GOT3 (cell line): ENCODE data around the gene DALRD3.
A peak's percentile ranks its signal among the peaks of the same experiment; 100 is the strongest.

Source experiments
- DNase-seq: peaks from one replicate; lab custom pipeline; 2025; ENCODE audit warnings: mixed read lengths; lab: John Stamatoyannopoulos, UW

The DALRD3 gene

DNA sequence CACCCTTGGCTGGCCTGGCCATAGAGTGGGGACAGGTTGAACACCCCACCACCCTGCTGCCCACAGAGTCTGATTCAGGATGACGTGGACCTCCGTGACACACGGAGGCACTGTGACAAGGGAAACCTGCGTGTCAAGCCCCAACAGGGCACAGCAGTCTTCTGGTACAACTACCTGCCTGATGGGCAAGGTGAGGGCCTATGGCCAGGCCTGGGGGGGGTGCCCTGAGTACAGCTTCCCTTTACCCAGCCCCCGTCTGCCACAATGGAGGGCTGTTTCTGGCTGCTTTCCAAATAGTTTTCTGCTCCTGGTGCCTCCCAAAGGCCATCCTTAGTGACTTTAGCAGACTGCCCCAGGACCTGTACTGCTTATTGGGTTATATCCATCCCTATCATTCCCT is 12.4 kb downstream of the DALRD3 start:
- DNase-seq, result no peak

DNA sequence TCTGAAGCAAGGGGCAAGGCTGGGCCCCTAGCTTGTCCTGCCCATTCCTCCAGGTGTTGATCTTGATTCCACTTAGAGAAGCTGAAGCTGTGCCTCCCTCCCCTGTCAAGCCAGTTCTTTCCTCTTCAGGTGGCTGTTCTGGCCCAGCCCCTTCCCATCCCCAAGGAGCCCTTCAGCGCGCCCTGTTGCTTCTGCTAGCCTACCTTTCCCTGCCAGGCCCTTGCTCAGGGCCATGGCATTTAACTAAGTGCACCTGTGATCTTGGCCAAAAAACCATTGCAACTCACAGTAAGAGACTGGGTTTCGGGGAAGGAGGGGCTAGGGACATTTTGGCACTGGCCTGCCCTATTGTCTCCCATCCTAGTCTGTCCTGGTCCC is 13.1 kb downstream of the DALRD3 start:
- DNase-seq, result no peak

DNA sequence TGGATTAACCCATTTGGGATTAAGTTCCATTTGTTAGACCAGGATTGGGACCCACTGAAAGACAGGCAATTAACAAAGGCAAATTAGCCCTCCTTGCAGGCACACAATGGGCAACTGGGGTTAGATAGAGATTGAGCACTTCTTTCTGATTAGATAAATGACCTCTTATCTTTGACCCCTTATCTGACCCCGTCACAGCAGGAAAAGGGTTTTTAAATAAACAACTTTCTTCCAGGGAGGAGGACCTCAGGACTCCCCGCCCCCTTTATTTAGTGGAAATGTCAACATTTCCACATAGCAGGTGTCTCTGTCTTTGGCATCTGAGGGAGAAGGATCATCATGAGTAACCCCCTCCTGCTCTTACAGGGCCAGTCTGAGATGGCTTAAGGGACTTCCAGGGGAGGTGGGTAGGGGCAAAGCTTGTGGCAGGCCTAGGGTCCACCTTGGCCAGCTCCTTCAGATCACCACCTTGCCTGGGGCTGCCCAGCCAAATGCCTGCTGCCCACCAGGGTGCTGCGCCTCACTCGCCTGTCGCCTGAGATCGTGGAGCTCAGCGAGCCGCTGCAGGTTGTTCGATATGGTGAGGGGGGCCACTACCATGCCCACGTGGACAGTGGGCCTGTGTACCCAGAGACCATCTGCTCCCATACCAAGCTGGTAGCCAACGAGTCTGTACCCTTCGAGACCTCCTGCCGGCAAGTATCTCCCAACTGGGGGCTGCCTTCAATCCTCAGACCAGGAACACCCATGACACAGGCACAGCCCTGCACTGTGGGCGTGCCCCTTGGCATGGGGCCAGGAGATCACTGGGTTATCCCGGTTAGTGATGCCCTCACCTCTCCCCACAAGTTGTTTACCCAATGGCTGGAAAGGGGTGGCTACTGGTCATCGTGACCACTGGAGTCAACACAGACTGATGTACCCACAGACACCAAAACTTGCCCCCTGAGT is 13.8 kb downstream of the DALRD3 start:
- DNase-seq, result no peak

DNA sequence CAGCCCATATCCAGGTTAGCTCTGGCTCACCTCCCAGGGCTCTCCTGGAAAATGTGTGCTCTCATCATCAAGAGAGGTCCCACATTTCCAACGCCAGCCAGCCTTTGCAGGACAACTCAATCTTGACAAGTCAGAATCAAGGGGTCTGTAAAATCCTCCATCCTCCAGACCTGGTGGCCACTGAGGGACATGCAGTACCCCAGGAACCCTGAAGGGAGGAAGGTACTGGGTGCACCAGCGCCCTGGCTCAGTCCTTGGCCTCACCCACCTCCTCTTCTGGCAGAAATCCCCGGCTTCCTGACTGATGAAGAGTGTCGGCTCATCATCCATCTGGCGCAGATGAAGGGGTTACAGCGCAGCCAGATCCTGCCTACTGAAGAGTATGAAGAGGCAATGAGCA is 17.2 kb downstream of the DALRD3 start:
- no peak for DNase-seq

DNA sequence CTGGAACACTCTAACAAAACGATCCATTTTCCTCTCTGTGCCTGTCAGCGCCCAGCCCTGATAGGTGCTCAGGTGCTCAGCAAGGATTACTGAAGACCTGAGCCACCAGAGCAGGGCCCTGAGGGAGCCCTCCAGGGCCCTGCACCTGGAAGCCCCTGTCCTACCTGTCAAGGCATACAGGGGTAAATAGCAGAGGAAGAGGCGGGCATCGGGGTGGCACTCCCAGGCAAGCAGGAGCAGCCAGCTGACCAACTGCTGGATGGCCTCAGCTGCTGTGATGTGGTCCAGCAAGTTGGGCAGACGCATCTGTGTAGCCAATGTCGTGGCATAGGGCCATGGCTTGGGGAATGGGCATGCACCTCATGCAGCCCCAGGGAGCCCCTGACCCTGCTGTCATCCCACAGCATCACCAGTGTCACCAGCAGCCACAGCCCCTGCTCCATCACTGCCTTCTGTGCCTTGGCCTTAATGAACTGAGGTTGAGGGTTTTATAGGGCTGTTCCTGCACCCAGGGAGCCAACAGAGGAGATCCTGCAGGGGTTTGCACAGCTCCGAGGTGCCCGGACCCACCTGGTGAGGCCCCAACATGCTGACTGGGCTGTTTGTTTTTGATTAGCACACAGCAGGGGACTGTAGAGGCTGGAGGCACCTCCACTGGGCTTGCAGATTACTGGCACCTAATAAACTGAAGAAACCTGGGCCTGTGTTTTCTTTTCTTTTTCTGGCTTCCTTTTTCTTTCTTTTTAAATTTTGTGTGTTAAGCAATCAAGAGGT is 19.1 kb downstream of the DALRD3 start:
- no peak for DNase-seq

DNA sequence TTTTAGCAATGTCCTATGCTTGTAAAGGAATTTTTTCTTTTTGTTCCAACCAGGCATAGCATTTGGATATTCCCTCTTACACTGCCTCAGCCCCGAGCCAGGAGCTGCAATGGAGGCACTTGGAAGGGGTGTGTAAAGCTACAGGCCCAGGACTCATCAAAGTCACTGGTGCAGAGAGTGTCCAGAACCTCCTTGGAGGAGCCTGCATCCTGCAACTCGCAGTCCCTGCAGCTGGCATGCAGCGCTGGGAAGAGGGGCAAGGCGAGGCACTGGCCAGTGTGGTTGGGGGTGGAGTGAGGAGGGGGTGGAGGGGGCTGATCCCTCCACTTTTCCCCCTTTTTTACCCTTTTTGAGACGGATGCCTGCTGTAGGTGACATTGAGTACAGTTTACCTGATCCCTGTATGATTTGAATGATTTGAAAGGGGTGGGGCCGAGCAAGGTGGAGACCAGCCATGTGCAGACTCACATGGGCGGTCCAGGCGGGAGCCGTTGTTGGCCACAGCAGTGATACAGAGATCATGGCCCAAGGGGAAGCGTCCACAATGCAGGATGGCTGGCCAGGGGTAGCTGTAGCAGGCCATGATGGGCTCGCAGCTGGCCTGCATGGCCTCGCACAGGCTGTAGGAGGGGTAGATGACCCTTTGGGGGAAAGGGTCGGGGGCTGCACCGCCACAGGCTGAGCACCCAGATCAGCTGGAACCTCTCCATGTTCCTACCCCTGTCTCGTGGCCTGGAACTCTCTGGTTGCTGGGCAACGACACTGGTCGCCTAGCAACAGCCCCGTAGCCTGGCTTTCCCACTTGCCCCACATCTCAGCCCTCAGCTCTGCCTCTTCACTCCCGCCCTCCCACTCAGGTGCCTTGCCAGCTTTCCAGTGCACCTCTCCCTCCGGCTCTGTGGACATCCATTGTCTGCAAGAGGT is 20.4 kb downstream of the DALRD3 start:
- no peak for DNase-seq

DNA sequence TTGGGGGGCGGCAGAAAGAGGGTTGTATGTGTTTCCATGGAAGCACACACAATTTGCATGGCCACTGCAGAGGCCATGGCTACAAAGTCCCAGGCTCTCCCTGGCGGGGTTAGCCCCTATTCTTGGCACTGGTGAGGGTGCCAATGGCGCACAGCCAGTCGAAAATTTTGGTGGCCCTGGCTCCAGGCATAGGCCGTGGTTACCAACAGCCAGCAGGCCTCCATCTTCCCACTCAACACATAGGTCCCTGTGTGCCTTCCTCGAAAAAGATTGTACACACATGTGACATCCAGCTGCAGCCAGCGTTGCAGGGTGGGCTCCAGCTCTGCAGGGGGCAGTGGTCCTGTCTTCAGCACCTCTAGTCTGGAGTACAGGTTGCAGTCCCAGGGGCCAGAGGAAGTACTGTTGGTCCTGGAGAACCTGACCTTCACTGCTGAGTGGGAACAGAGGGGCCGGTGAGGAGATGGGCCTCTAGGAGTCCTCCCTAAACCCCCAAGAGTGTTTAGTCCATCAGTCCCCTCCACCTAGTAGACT is 21.2 kb downstream of the DALRD3 start:
- no peak for DNase-seq

DNA sequence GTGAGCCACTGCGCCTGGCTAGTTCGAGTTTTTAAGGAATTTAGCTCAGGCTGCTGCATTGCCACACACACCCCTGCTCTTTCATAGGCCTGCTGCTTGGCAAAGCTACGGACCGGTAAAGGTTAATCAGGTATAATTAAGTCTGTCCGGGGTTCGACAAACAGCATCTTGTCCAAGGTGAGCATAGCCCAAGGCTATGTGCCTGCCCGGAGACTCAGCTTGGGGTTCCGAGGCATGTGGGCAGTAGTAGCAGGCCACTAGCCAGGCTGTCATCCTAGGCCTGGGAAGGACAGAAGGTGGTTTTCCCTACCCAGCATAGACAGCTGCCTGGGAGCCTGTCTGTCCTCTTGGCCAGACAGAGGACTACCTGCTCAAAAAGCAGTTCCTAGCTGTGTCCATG is 21.7 kb downstream of the DALRD3 start:
- no peak for DNase-seq

DNA sequence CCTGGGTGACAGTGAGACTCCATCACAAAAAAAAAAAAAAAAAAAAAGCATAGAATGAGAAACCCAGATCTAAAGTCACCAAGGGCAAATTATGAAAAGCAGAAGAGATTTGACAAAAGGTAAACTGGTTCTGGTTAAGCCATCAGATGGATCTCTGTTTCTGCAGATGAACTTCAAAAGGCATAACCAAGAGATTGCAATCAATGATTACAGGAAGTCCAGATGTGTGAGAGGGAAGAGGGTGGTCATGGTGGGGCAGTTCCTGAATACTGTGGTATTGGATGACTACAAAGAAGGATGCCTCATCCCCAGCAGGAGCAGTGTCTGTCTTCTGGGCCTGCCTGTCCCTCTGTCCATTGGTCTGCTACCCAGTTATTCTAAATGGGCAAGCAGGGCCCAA is 24.5 kb downstream of the DALRD3 start:
- no peak for DNase-seq

DNA sequence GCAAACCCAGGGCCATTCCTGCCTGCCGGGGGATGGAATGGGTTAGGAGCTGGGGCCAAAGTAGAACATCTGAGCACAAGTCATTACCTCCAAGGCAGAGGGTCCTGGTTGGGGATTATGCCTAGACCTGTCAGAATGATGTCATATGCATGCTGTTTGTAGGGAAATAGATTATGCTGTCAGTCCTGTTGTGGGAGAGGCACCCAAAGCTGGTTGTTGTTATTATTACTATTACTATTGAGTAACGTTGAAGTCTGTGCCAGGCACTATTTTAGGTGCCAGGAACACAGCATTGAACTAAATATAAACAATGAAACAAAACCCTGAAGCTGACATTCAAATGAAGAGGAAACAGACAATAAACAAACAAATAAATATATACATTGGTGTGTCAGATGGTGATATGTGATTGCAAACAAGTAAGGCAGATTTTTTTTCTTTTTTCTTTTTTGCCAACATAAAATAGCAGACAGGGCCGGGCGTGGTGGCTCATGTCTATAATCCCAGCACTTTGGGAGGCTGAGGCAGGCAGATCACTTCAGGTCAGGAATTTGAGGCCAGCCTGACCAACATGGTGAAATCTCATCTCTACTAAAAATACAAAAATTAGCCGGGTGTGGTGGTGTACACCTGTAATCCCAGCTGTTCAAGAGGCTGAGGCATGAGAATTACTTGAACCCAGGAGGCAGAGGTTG is 26.4 kb downstream of the DALRD3 start:
- DNase-seq, result no peak

DNA sequence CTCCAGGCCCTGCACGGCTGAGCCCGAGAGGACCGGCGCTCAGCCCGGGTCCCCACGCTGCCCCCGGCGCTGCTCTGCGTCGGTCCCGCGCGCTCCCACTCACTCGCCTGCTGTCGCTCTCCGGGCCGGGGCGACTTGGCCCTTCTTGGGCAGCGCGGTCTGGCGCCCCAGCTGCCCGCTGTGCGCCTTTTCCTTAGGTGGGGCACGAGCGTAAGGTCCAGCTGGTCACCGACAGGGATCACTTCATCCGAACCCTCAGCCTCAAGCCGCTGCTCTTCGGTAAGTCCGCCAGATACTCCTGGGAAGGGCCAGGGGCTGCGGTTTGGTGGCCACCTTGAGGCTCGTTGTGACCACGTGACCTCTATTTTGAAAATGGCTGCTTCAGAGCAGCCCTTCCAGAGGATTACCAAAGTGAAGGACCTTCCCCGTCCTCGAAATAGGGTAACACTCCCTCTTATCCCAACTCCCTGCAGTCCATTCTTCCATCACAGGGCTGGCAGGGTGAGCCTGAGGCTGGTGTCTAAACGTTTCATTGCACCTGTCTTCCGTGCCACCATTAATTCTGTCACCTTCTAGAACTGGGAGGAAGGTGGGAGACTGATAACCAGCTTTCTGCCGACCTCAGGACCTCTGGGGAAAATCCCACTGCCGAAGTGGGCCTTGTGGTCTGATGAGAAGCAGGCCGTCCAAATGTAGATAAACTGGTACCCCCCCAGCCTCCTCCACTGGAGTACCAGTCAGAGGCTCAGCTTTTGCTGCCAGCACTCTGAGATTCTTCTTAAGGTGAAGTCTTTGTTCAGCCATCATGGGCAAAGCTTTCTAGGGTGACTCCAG is 27.5 kb downstream of the DALRD3 start:
- no peak for DNase-seq

DNA sequence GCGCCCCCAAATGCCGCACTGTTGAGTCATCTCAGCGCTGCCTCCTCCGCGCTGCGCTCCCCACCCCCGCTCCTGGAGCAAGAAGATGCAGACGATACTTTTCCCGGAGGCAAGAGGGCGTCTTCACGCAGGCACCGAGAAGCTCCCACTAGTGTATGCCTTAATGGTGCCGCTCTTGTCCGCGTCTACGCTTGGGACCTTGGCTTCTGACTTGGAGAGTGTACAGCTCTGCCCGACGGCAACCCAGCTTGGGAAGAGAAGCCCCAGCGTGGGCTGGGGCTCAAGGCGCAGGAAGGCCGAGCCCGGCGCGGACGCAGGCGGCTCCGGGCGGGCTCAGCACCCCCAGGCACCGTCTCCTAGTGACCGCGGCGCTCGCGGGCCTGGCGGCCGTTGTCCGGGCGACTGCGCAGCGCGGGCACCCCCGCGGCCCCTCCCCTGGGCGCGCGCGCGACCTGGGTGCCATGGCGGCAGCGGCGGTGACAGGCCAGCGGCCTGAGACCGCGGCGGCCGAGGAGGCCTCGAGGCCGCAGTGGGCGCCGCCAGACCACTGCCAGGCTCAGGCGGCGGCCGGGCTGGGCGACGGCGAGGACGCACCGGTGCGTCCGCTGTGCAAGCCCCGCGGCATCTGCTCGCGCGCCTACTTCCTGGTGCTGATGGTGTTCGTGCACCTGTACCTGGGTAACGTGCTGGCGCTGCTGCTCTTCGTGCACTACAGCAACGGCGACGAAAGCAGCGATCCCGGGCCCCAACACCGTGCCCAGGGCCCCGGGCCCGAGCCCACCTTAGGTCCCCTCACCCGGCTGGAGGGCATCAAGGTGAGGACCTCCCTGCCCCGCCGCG is 28.4 kb downstream of the DALRD3 start, which contains the start of gene P4HTM:
P4HTM (plus strand) TSS at position 446 of the 840 bp plus-strand sequence; CDS start at position 462, 16 bp downstream.
- DNase-seq, result peak; percentile 68

DNA sequence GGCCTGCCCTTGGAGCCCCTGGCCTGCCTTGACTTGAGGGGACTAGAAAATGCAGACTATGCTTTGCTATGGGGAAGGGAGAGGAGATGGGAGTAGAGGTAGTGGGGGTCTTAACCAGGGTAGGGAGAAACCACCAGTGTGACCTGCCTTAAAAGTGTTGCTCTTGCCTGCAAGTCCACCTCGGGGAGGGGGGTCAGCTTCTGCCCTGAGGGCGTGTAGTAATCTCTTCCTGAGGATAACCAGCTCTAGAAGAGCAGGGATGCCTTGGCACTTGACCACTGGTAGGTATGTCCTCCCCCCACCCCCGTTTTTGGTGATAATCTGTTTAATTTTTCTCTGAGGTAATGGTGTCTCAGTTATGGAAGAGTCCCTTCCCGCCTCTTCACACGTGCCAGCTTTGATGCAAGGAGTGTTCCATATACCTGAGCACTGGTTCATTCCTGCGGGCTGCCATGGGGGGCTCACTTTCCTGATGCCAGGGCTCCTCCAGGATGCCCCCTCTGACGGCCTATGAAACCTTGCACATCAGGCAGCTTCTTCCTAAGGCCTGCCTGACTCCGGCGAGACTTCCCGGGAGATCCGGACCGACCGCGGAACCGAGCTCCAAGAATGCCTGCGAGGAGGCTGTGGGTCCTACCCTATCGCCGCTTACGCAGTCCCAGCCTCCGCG is 29.1 kb downstream of the DALRD3 start:
- no peak for DNase-seq

DNA sequence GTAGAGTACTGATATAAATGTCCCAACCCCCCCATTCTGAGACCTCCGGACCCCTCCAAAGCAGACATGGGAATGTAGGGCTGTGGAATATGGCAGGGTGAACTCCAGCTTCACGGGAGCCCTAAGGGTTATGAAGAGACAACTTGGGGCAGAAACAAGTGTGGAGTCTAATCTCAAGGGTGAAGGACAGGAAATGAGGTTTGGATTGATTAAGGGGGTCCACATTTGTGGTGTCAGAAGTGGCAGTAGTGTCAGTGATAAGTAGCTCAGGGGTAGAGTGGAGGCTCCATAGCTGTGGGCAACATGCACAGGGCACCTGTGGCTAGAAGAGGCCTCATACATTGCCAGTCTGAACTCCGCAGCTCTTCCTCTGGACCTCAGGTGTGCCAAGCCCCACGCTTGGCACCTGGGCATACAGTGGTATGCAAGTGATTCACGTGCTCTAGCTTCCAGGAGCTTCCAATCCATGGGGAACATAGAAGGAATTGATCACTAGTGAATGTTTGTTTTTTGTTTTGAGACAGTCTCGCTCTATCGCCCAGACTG is 32.5 kb downstream of the DALRD3 start:
- no peak for DNase-seq

DNA sequence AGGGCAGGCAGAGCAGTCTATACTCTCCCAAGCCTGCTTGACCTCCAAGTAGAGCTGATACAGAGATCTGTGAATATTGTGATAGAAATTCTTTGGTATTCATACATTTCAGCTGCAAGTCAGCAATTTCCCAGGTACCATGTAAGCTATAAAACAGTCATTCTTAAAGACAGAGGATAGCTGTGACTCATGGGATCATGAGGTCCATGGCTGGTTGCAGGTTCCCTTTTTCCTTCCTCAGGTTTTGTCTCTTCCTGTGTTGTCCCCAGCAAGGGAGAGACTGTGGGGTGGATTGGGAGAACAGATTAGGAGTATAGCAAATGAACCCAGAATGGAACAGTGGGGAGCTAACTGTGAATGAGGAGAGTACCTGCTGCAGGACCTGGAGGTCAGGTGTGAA is 33.7 kb downstream of the DALRD3 start:
- no peak for DNase-seq

DNA sequence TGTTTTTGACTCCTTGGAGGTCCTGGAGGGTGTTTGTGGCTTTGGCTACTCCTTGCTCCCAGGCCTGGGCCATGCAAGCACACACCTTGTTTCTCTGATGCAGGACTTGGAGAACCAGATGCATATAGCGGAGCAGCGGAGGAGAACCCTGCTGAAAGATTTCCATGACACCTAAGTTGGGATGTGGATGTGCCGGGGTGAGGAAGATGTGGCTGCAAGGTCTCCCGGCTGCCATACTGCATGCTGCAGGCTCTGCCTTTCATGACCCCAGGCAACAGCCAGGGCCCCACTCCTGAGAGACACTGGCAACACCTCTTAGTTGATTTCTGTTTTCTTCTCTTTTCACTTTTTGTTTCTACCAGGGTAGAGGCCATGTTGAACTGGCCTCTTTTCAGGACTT is 35.3 kb downstream of the DALRD3 start:
- no peak for DNase-seq

DNA sequence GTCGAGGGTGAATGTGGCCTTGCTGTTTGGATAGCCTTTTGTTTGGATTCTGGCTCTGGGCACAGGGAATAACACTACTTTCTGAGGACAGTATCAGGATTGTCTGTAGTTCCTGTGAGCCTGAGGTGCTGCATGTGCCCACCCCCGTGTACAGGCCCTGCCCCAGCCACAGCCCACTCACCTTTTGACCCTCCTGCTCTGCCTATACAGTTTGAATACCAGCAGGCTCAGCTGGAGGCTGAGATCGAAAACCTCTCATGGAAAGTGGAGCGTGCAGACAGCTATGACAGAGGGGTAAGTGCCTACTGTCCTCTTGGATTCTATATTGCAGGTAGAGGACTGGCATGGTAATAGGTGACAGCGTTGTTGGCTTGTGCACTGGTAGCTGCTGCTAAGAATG is 35.7 kb downstream of the DALRD3 start:
- DNase-seq, result no peak

DNA sequence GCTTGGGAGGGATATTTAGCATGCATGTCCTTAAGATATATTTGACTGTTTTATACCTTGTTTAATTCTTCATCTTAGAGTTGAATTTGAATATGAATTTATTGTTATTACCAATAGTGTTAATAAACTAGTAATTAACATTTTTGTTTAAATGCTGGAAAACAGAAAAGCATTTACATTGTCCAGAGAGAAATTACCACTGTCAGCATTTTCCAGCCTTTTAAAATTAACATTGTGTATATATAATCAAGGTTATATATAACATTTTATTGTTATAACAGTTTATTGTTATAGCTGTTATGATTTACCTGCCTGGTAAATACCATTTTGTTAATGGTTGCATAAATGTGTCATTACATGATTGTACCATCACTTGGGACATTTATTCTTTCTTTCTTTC is 36.4 kb downstream of the DALRD3 start:
- DNase-seq, result no peak
